Cerebellar nuclear complex (tissue), 1 donor: ENCODE results near the gene NAA10.
"Not testable (repeated sequence)": the region's sequence is repeated elsewhere in the genome, so short reads cannot be mapped to it uniquely, and the experiment has no call there.

Experiments used
- DNase-seq, 2 experiments: peaks; one replicate each; lab custom pipeline; 2025; lab: John Stamatoyannopoulos, UW

Gene NAA10

GRCh38 chrX:153934762-153935325, at the start of gene NAA10:
NAA10 (minus strand) TSS chrX:153935037; CDS start chrX:153934904, 133 bp downstream.
- DNase-seq: peak in 1 of 2 experiments; percentile 4

GRCh38 chrX:153983321-153983801, 48.5 kb upstream of the NAA10 start:
- DNase-seq: no peak

- DNase-seq: no peak
These were observed 47.1 kb upstream of the NAA10 start for GRCh38 chrX:153981771-153982533.

GRCh38 chrX:153981231-153981630, 46.4 kb upstream of the NAA10 start:
- DNase-seq: no peak

GRCh38 chrX:153980394-153980793, 45.6 kb upstream of the NAA10 start:
- DNase-seq: not testable (repeated sequence)

GRCh38 chrX:153974726-153975286, 40.0 kb upstream of the NAA10 start:
- DNase-seq: no peak

- DNase-seq: no peak
These were observed 39.3 kb upstream of the NAA10 start for GRCh38 chrX:153974003-153974725.

GRCh38 chrX:153973127-153974002, 38.5 kb upstream of the NAA10 start:
- no peak for DNase-seq

- peak; percentile 39 to 52 for DNase-seq
These were observed 37.7 kb upstream of the NAA10 start, which contains the start of gene TMEM187 for GRCh38 chrX:153972368-153973126. TMEM187 (plus strand) TSS chrX:153972754; CDS start chrX:153982063, 9,309 bp downstream.

- peak in 1 of 2 experiments; percentile 35 for DNase-seq
These were observed 36.9 kb upstream of the NAA10 start, which contains the start of gene HCFC1 for GRCh38 chrX:153971450-153972367. HCFC1 (minus strand) TSS chrX:153971818; CDS start chrX:153970840, 978 bp downstream.

- DNase-seq: peak in 1 of 2 experiments; percentile 40
These were observed 36.2 kb upstream of the NAA10 start for GRCh38 chrX:153971124-153971449.

GRCh38 chrX:153970357-153971123, 35.7 kb upstream of the NAA10 start:
- DNase-seq: peak in 1 of 2 experiments; percentile 57

- DNase-seq: peak in 1 of 2 experiments; percentile 35
These were observed 35.1 kb upstream of the NAA10 start for GRCh38 chrX:153969904-153970356.

GRCh38 chrX:153969125-153969903, 34.5 kb upstream of the NAA10 start:
- DNase-seq: no peak

GRCh38 chrX:153968754-153969124, 33.9 kb upstream of the NAA10 start:
- no peak for DNase-seq

GRCh38 chrX:153968255-153968654, 33.4 kb upstream of the NAA10 start:
- no peak for DNase-seq

- no peak for DNase-seq
These were observed 32.8 kb upstream of the NAA10 start for GRCh38 chrX:153967536-153968224.
